CD4-positive, alpha-beta T cell treated with Interferon gamma for 1 hour (primary cell): Measurements from ENCODE around the gene RBBP9.
"Not testable (repeated sequence)": the region's sequence is repeated elsewhere in the genome, so short reads cannot be mapped to it uniquely, and the experiment has no call there.

Experiments
- DNase-seq: peaks from one replicate; pipeline ENCODE4 v3.0.0-alpha.2; 2020

Gene RBBP9

GRCh38 chr20:18501672-18502071 lies 4.6 kb upstream of the RBBP9 start:
- not testable (repeated sequence) for DNase-seq

- DNase-seq, result no peak
Measured at GRCh38 chr20:18497603-18498002, 578 bp upstream of the RBBP9 start.

DNA sequence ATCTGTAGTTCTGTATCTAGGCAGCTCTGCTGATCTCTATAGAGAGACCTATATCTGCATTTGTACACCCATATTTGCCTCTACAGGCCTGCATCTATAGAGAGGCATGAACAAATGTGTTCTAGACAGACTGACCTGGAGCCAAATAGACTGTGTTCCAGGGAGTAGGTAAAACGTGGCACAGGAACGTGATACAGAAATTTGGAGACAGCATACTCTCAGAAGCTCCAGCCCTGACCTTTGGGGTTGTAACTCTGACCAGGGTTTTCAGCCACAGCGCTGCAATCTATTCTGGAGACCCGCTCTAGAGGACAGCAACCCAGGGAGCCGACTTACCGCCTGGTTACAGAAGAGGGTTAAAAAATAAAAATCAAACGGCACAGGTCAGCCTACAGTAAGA lies 983 bp downstream of the RBBP9 start:
- no peak for DNase-seq

DNA sequence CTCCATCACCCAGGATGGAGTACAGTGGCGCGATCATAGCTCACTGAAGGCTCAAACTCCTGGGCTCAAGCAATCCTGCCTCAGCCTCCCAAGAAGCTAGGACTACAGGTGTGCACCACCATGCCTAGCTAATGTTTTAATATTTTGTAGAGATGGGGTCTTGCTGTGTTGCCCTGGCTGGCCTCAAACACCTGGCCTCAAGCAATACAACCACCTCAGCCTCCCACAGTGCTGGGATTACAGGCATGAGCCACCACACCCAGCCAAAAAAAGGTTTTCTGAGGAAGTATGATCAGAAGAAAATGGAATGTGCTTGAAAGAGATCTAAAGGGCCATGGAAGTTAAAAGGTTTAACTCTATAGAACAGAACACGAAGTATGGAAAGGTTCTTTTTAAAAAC lies 8.7 kb downstream of the RBBP9 start:
- no peak for DNase-seq

GRCh38 chr20:18481596-18481995 lies 15.4 kb downstream of the RBBP9 start:
- DNase-seq, result no peak

GRCh38 chr20:18477821-18478220 lies 19.2 kb downstream of the RBBP9 start:
- no peak for DNase-seq

DNA sequence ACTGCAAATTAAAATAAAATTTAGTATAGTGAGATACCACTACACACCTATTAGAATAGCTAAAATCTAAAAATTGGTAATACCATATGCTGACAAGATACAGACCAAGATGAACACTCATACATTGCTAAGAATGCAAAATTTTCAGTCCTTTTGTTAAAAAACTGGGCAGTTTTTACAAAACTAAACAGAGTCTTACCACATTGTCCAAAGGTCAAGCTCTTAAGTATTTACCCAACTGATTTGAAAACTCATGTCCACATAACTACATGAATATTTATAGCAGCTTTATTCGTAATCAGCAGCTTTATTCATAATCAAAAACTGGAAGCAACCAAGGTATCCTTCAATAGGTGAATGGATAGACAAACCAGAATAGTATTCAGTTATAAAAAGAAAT lies 19.8 kb downstream of the RBBP9 start:
- DNase-seq, result no peak

DNA sequence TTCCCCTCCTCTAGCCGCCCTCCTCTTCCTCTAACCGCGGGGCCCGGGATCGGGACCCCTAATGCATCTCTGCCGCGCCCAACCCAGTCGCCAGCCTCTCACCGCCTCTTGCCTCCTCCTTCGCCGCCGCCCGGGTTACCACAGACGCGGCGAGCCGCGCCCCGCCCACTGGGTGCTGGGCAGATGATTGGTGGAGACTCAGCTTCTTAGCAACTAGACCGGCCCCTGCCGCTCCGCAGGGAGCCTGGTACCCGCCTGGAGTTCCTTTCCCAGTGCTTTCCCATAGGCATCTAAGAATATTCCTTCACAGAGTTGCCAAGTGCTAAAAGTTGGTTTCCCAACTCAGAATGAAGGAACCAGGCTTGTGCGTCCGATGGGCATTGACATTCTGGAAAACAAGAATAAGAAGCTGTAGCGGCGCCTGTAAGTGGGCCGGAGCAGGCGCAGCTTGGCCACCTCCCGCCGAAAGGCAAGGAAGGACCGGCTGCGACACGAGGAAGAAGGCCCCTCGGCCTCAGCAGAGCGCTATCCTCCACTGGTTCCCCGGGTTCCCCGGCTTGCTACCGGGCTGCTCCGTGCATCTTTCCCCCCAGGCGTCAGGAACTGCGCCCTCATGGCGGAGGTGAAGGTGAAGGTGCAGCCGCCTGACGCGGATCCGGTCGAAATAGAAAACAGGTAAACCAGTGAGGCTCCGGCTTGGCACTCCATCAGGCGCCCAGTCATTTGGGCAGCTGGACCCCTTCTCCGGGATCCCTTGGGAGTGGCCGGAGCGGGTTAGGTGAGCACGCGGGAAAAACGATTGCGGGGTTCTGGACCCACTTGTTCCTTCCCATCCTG lies 29.9 kb downstream of the RBBP9 start, which contains the start of the genes DZANK1 and POLR3F:
Gene DZANK1, minus strand, starts transcription at position 137 of the 837 bp plus-strand sequence. CDS start 1,672 bp downstream, outside the sequence.
Gene POLR3F, plus strand, starts transcription at position 497 of the 837 bp plus-strand sequence. Its CDS starts 117 bp downstream, at position 614.
- DNase-seq, result peak; percentile 93

DNA sequence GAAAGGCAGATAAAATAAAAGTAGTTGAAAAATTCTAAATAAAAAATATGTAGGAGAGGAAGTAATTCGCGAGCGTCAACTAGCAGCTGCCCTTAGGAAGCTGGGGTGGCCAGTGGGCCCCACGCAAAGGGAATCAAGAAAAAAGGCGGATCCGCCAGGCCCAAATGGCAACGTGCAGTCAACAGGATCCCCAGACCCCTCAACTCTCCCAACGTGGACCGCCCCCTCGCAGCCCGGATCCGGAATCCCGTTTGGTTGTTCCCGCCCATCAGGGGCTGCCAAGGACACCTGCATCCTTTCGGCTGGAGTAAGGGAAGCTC lies 30.5 kb downstream of the RBBP9 start:
- DNase-seq, result no peak

DNA sequence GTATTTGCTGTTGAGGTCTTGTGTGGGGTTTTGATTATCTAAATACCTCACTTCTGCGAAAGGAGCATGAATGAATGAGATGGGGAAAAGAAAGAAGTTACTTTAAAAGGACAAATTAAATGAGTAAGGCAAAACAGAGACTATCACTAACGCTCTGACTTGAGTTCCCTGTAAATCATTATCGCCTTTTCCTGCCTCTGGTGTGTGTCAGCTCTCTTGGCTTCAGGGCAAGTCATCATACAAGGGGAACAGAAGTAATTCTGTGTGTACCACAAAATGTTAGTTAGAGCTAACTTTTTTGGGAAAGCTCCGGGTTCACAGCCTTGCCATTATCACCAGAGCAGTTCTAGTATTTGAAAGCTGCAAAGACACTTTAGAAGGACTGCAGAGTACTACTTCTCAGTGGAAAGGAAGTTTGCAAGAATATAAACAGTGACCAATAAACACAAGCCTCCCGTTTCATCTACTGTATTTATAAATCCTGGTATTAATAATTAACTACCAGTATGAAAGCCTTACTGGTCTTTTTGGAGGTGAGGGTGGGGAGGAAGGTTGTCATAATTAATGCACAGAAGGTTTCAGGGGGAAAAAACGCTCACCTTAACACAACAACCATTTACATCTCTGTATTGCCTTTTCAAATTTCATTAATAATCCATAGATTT lies 31.4 kb downstream of the RBBP9 start:
- DNase-seq, result no peak

GRCh38 chr20:18456600-18456999 lies 40.4 kb downstream of the RBBP9 start:
- no peak for DNase-seq

- DNase-seq, result no peak
Measured at GRCh38 chr20:18443886-18444285, 53.1 kb downstream of the RBBP9 start.

GRCh38 chr20:18440403-18440802 lies 56.6 kb downstream of the RBBP9 start:
- no peak for DNase-seq

- DNase-seq, result no peak
Measured at GRCh38 chr20:18436847-18437246, 60.2 kb downstream of the RBBP9 start.
